Activated CD8-positive, alpha-beta memory T cell treated with anti-CD3 and anti-CD28 coated beads for 1 hour (primary cell): ENCODE data around the gene SELENOH.

Experiments used
- DNase-seq, 2 donors: peaks; one replicate each; pipeline ENCODE4 v3.0.0-alpha.2; 2020; ENCODE audit warnings: low read depth in 1 of 2; ENCODE audit errors: extremely low read depth in 1 of 2

SELENOH gene

DNA sequence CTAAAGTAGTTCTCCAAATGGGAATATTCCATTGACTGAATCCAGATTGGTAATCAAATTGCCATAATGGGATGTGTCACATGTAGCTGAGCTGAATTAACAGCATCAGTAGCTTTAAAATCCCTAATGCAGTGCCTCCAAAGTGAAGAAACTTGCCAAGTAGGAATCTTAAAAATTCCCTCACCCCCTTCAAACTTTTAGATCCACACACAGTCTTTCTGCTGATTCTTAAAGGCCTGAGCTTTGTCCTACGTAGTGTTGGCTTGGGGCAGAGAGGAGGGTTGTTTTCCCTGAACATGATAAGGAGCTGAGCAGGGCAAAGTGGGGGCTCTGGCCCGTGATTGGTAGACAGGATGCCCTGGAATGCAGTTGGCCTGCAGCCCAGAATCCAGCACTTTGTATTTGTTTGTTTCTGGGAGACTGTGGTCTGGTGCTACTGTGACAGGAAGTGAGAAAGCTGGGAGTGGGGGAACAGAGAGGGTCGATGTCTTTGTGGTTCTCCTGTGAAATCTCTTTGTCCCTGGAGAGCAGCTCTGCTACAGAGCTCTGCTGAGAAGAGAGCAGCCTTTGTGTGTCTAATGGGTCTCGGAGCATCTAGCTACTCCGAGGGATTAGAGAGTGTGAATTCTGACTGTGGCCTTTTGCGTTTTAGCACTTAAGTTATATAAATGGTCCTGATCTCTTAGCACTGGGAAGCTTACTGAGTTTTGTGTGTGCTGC is 37.2 kb downstream of the SELENOH start:
- no peak for DNase-seq

DNA sequence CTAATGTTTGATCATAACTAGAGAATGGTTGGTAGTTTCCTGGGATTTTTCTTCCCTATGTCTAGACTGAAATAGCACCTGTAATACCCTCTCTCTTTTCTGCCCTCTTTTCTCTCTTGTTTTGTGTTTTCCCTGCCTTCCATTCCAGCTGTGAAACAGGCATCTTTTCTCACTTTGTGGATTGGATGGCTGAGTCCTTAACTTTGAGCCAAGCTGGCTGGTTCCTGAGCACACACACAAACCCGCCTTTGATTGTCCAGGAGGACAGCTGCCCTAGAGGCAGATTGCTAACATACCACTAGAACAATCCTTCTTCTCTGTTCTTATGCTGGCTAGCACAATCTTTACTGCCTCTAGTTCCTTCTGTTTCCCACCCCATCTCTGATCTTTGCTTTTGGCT is 38.0 kb downstream of the SELENOH start:
- DNase-seq, result no peak

DNA sequence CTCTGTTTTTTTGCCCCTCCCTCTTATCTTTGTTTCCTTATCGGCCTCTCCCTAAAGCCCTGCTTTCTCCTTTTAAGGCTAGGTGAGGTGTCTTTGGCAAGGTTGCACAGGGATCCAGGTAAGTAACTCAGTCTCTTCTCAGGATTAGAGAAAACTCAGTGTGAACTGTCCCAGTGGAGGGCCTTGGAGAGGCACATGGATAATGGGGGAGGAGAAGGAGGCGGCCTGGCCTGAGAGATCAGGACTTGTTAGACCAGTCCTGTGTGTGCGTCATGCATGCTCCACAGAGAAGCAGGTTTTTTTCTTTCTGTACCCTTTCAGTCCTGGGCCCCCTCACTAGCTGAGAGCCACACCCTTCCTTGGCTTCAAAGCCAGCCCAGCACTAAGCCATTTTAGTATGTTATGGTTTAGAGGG is 40.2 kb downstream of the SELENOH start:
- DNase-seq, result no peak

DNA sequence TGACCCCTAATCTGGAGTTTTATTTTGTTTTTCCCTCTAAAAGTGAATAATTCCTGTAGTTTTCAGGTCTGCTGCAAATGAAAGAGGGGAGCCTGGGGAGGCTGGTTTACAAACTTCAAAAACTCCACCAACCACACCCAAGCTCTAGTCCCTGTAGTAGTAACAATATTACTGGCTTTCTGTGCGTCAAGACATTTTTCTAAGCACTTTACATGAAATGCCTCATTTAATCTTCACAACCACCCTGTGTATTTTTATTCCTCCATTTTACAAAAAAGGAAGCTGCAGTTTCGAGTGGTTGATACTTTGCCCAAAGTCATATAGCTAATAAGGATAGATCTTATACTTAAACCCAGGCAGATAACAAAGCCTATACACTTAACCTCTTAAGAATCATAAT is 43.8 kb downstream of the SELENOH start:
- DNase-seq, result no peak

DNA sequence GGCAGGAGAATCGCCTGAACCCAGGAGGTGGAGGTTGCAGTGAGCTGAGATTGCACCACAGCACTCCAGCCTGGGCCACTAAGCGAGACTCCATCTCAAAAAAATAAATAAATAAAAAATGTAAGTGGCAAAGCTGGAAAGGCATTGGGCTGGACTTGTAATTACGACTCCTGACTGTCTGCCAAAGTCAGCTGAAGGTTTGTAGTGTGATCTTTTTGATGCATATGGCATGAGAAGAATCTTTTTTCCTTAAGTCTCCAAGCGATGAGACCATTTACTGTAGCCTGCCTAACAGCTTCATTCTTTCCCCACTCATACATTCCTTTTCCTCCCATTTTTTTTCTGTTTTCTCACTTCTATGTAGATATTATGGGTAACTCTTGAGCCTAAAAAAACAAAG is 45.1 kb downstream of the SELENOH start:
- no peak for DNase-seq

DNA sequence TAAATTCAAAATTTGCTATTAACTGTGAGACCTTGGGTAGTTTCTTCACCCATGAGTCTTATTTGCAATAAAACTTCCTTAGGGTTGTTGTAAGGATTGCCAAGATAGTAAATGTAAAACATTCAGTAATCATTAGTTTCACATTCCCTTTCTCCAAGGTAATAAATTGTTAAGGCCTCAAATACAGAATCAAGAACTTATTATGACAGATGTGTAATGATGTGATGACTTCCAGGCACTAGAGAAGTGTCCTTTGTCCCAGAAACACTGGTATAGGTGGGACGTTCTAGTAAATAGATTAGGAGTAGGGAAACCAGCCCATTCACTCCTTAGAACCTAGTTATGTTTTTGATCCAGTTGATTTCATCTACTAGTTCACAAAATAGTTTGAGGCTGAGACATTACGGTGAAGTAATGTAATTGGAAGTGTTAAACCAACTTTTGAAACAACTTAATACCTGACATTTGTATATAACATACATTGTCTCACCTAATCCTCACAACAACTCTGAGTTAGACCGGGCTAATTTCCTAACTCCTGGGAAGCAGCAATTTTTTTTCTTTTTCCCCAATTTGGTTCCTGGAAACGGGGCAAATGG is 45.8 kb downstream of the SELENOH start:
- DNase-seq, result no peak

DNA sequence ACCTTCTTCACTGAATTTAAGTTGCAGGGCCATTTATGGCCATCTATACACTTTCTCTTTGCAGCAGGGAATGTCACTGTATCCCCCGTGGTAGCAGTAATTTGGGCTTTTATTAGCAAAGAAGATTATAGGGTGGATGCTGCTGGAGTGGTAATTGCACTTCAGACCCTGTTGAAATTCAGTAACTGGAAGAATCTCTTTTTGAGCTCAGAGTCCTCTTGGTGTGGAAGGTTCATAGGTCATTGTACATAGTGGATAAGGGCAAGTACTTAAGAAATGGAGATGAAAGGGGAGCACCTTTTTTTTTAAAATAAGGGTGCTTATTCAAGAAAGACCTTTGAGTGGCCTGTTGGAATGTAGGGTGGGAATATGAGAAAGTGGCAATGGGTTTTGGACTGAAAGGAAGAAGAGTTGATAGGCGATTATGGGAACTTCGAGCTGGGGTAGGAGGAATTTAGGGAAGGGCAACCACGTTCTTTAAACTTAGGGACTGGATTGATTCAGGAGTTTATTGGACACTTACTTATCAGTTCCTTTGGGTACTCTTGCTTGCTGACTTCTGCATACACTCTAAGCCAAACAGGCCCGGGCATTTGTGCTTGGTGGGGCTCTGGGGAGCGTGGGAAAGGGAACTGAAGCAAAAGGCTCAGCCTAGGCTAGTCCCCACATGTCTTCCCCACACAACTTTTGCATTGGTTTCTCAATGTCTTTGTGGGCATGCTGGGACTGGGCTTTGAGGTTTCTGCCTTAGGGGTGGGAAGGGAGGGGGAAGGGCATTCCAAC is 46.8 kb downstream of the SELENOH start:
- no peak for DNase-seq

DNA sequence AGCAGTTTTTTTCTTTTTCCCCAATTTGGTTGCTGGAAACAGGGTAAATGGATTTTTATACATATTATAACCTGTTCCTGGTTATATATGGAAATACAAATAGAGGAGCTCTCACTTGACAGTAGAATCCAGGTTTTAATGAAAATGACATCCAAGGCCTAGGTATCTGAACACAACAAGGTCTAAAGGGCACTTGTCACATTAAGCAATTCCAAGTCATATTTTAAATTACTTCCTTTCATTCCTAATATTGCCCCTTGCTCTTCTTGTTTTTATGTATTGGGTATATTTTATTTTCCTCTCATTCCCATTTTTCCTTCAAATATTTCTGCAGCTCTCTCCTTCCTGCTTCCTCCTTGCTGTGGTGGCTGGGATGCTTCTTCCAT is 47.4 kb downstream of the SELENOH start:
- DNase-seq, result no peak

DNA sequence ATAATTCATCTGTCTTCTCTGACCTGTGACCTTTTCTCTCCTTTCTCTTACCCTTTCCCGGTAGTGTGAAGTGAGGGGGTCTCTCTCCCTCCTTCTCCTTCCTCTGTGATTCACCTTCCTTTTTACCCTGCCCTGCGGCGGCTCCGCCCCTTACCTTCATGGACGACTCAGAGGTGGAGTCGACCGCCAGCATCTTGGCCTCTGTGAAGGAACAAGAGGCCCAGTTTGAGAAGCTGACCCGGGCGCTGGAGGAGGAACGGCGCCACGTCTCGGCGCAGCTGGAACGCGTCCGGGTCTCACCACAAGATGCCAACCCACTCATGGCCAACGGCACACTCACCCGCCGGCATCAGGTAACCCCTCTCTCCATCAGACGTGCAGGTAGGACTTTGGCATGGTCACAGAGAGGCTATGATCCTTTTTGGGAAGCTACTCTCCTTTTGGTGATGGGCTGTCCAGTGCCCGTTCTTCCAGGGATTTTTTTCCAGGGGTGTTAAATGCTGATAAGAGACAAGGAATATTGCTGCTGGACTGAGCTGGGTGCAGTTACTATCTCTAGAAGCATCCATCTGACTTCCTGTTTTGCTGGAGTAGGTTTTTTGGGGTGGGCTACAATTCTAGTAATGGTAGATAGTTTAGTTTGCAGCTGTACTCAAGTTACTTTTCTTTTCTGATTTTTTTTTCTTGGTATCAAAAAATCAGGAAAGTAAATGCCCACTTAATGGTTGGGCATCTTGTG is 50.2 kb downstream of the SELENOH start:
- no peak for DNase-seq

DNA sequence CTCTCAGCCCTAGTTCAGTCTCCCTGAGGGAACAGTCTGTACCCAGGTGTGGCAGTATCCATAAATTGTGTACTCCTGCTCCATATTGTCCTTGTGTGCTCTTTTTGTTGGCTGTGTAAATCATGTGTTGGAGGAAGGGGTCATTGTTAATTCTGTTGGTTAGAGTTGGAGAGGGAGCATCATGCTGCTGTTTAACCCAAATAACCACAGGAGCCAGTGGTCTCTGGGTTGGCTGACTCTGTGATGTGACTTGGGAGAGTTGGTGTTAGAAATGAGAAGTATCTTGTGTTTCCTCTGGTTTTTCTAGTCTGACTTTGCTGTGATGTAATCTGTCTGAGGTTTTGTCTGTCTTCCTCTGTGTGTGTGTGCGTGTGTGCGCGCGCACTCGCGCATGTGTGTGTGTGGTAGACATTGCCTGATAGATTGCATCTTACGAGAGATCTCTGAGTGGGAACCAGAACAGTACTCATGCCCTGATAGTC is 50.8 kb downstream of the SELENOH start:
- DNase-seq, result peak; percentile 47 to 76

DNA sequence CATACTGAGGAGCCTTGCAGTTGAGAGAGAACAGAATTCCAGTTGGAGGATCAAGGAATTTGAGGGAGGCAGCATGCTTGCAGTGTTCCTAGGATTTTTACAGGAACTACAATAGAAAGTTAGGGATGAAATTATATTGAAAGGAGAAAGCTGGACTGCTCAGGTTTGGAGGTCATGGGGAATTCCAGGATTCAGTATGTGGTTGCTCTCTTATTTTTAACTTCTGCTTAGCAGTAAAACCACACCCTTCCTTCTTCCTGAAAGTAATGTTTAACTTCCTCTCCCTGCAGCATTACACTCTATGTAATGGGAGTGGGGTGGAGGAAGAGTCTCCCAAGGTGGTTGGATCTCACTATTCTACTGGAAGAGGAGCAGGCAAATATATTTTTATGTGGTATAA is 51.6 kb downstream of the SELENOH start:
- no peak for DNase-seq
